Hepatocyte (in vitro differentiated cells): ENCODE data around the gene ZMYND8.

Source experiments
- CTCF ChIP-seq: fragments of 200-600 bp; sonication (generic); IDR thresholded peaks from 2 replicates; pipeline ENCODE4 v1.5.1; 2016; ENCODE audit warnings: antibody characterized with exemption, mild to moderate bottlenecking; ENCODE audit not compliant: poor library complexity
- EZH2 ChIP-seq: fragments of 200-600 bp; sonication (generic); IDR thresholded peaks from 2 replicates; pipeline ENCODE4 v1.6.1; 2016; ENCODE audit warnings: antibody characterized with exemption, mild to moderate bottlenecking, borderline replicate concordance

GRCh38 chr20:47278907-47279348 is 77.6 kb downstream of the ZMYND8 start:
- TF ChIP-seq CTCF (no peak), EZH2 (no peak)
